OCI-LY1 (cell line): ENCODE results near the gene SORT1.

Source experiments
- EZH2 ChIP-seq: fragments of 200-600 bp; sonication (generic), shearing (Covaris generic); IDR thresholded peaks from 2 replicates; pipeline ENCODE4 v1.8.0; 2017; ENCODE audit warnings: borderline replicate concordance, mixed run types, mild to moderate bottlenecking, antibody characterized with exemption, low read length, moderate library complexity, mixed read lengths
- TF ChIP-seq, protein P1 (sequence below): fragments of 200-600 bp; sonication (generic), shearing (Covaris generic); IDR thresholded peaks from 2 replicates; pipeline ENCODE4 v1.5.1; 2017; ENCODE audit warnings: mild to moderate bottlenecking, antibody characterized with exemption, low read length, moderate library complexity, mixed read lengths

DNA sequence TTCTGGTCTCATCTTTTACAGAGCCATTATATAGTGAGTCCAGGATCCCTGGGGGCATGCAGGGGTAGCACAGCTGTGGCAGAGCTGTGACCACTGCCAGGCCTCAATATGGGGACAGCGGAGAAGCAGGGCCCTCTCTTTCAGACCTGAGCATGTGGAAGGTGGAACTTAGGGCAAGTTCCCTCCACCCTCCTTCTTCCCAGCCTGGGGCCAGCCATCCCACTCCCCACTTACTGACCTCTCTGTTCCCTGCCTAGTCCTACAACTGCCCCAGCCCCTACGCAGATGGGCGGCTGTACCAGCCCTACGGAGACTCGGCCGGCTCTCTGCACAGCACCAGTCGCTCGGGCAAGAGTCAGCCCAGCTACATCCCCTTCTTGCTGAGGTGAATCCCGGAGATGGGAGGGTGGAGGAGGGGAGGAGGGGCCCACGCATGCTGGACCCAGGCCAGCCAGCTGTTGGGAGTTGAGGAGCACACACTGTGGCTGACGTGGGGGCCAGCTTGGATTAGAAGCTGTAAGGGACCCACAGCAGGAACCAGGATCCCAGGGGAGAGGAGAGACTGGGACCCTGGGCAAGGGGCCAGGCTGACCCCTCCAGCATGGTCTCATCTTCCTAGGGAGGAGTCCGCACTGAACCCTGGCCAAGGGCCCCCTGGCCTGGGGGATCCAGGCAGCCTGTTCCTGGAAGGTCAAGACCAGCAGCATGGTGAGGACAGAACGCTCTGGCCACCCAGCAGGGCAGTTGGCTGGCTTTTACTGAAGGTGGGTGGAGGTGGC lies 125.5 kb downstream of the SORT1 start:
- TF ChIP-seq, protein P1, sequence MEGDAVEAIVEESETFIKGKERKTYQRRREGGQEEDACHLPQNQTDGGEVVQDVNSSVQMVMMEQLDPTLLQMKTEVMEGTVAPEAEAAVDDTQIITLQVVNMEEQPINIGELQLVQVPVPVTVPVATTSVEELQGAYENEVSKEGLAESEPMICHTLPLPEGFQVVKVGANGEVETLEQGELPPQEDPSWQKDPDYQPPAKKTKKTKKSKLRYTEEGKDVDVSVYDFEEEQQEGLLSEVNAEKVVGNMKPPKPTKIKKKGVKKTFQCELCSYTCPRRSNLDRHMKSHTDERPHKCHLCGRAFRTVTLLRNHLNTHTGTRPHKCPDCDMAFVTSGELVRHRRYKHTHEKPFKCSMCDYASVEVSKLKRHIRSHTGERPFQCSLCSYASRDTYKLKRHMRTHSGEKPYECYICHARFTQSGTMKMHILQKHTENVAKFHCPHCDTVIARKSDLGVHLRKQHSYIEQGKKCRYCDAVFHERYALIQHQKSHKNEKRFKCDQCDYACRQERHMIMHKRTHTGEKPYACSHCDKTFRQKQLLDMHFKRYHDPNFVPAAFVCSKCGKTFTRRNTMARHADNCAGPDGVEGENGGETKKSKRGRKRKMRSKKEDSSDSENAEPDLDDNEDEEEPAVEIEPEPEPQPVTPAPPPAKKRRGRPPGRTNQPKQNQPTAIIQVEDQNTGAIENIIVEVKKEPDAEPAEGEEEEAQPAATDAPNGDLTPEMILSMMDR, result no peak
- TF ChIP-seq EZH2, result no peak
